ENCODE data around the gene DDA1. TPM values are rescaled to one million over a fixed set of nuclear protein-coding genes. Genes with fewer than 3 reads are reported as not detected.

Gene DDA1
- total and polyA plus RNA-seq, 9 of the 15 experiments (the other 6 are each of a cell fraction or from before 2014, with no cell fraction given) = 1.4 to 83.8 (median 33.8) TPM

DNA sequence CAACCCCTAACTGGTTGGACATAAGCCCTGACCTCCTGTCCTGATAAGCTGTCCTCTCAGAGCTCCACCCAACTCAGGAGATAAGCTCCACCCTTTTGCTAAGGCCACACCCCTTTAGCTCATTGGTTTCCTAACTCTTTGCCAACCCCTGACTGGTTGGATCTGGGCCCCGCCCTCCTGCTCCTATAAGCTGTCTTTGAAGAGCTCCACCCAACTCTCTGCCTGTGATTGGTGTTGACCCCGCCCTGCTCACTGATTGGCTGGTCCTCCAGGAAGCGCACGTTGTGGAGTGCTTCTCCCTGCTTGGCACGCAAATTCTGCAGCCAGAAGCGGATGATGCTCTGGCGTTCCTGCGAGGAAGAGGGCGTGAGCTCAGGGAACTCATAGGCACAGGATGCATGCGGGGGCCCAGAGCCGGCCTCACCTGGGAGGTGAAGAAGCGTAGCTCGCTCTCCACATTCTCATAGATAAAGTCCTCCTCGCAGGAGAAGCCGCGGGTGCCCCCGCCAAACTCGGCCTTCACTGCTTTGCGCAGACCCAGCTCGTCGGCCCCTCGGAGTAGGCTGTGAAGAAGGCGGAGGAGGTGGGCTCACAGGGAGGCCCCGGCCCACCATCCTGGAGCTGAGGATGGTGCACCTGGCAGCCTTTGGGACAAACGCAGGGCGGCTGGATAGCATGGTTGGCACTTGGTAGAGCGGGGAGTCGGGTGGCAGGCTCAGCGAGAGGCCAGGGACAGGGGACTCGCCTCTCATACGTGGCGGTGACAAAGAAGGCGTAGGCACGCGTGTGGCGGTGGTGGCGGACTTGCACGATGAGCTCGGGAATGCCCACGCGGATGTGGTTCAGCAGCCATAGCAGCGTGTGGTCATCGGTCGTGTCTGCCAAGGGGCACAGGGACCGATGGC, 23.6 kb downstream of the DDA1 start (continued):
- TF ChIP-seq ATF2 (CRISPR knock-in tag; IDR thresholded peaks at IDR 0.05) = no peak
- TF ChIP-seq CEBPB (tag; IDR thresholded peaks at IDR 0.05) = no peak
- no peak for TF ChIP-seq ZNF431 (CRISPR knock-in tag; IDR thresholded peaks at IDR 0.05)
- TF ChIP-seq, protein P1, sequence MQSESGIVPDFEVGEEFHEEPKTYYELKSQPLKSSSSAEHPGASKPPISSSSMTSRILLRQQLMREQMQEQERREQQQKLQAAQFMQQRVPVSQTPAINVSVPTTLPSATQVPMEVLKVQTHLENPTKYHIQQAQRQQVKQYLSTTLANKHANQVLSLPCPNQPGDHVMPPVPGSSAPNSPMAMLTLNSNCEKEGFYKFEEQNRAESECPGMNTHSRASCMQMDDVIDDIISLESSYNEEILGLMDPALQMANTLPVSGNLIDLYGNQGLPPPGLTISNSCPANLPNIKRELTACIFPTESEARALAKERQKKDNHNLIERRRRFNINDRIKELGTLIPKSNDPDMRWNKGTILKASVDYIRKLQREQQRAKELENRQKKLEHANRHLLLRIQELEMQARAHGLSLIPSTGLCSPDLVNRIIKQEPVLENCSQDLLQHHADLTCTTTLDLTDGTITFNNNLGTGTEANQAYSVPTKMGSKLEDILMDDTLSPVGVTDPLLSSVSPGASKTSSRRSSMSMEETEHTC (IDR thresholded peaks at IDR 0.05) = no peak
- TF ChIP-seq HCFC1 (IDR thresholded peaks at IDR 0.05; ENCODE audit: low read depth, low read length) = 0 out of 2 replicates have a peak, but pooled peaks have one; percentile 15
- TF ChIP-seq, protein P2, sequence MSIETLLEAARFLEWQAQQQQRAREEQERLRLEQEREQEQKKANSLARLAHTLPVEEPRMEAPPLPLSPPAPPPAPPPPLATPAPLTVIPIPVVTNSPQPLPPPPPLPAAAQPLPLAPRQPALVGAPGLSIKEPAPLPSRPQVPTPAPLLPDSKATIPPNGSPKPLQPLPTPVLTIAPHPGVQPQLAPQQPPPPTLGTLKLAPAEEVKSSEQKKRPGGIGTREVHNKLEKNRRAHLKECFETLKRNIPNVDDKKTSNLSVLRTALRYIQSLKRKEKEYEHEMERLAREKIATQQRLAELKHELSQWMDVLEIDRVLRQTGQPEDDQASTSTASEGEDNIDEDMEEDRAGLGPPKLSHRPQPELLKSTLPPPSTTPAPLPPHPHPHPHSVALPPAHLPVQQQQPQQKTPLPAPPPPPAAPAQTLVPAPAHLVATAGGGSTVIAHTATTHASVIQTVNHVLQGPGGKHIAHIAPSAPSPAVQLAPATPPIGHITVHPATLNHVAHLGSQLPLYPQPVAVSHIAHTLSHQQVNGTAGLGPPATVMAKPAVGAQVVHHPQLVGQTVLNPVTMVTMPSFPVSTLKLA (conservative IDR thresholded peaks at IDR 0.05) = no peak
- no peak for TF ChIP-seq MCM3 (IDR thresholded peaks at IDR 0.05)
- TF ChIP-seq RBM34 (IDR thresholded peaks at IDR 0.05; ENCODE audit: borderline replicate concordance, insufficient read depth, low read length) = no peak
- TF ChIP-seq, protein P3, sequence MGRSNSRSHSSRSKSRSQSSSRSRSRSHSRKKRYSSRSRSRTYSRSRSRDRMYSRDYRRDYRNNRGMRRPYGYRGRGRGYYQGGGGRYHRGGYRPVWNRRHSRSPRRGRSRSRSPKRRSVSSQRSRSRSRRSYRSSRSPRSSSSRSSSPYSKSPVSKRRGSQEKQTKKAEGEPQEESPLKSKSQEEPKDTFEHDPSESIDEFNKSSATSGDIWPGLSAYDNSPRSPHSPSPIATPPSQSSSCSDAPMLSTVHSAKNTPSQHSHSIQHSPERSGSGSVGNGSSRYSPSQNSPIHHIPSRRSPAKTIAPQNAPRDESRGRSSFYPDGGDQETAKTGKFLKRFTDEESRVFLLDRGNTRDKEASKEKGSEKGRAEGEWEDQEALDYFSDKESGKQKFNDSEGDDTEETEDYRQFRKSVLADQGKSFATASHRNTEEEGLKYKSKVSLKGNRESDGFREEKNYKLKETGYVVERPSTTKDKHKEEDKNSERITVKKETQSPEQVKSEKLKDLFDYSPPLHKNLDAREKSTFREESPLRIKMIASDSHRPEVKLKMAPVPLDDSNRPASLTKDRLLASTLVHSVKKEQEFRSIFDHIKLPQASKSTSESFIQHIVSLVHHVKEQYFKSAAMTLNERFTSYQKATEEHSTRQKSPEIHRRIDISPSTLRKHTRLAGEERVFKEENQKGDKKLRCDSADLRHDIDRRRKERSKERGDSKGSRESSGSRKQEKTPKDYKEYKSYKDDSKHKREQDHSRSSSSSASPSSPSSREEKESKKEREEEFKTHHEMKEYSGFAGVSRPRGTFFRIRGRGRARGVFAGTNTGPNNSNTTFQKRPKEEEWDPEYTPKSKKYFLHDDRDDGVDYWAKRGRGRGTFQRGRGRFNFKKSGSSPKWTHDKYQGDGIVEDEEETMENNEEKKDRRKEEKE (IDR thresholded peaks at IDR 0.05; ENCODE audit: borderline replicate concordance in 1 of 2, control insufficient read depth in 1 of 2, low read depth in 2 of 2, low read length in 1 of 2) = no peak
- no peak for TF ChIP-seq ZNF584 (CRISPR knock-in tag; IDR thresholded peaks at IDR 0.05; ENCODE audit: low read depth)
- peak in 1 of 3 experiments; percentile 3 for TF ChIP-seq YY1 (IDR thresholded peaks at IDR 0.05; ENCODE audit: borderline replicate concordance in 1 of 3, control insufficient read depth in 1 of 3, extremely low read depth in 1 of 3, insufficient read depth in 3 of 3, insufficient read length in 1 of 3, insufficient replicate concordance in 2 of 3, low read depth in 1 of 3, low read length in 2 of 3)
- TF ChIP-seq VEZF1 (CRISPR knock-in tag; IDR thresholded peaks at IDR 0.05) = no peak; the same call in 1 of the 2 replicates

Measured in K562 (cell line).